Activated B cell treated with CpG ODN at 0.5 μM for 24 hours (primary cell): ENCODE measurements around the gene NRP2. TPM values are rescaled to one million over a fixed set of nuclear protein-coding genes. Genes with fewer than 3 reads are reported as not detected.
A peak's percentile ranks its signal among the peaks of the same experiment; 100 is the strongest.

ENCODE experiments used
- ATAC-seq: fragments of 200-7000 bp; cut with Tn5 transposase; one replicate; pipeline ENCODE4 v1.10.0; 2021; ENCODE audit warnings: low read depth, mild to moderate bottlenecking, moderate library complexity
- CTCF ChIA-PET: fragments of 350-600 bp; sonication (Branson Sonifier 250); formaldehyde crosslinking; loops from one replicate; lab custom pipeline; 2021; ENCODE audit warnings: antibody characterized with exemption; lab: Charles Lee
- POLR2A ChIA-PET: fragments of 350-600 bp; sonication (Branson Sonifier 250); formaldehyde crosslinking; loops from one replicate; lab custom pipeline; 2021; ENCODE audit warnings: antibody characterized with exemption; lab: Charles Lee
- DNase-seq: peaks from one replicate; pipeline ENCODE4 v3.0.0; 2022
- H3K27ac Mint-ChIP-seq: one replicate; pipeline ENCODE4 v1.8.0; 2020; ENCODE audit warnings: mixed read lengths
- H3K27me3 Mint-ChIP-seq: one replicate; pipeline ENCODE4 v1.8.0; 2021; ENCODE audit warnings: mixed read lengths
- H3K36me3 Mint-ChIP-seq: one replicate; pipeline ENCODE4 v1.8.0; 2021; ENCODE audit warnings: low read depth, mixed read lengths
- H3K4me1 Mint-ChIP-seq: one replicate; pipeline ENCODE4 v1.8.0; 2021; ENCODE audit warnings: mixed read lengths
- H3K4me3 Mint-ChIP-seq: one replicate; pipeline ENCODE4 v1.8.0; 2020; ENCODE audit warnings: mild to moderate bottlenecking, mixed read lengths
- H3K9me3 Mint-ChIP-seq: one replicate; pipeline ENCODE4 v1.8.0; 2020; ENCODE audit warnings: mixed read lengths
- intact Hi-C: fragments of 100-400 bp; cut with micrococcal nuclease; formaldehyde crosslinking; loops from one replicate; pipeline ENCODE4 v1.15.1; 2024
- total RNA-seq: library from RNA; stranded (reverse); gene quantifications from 2 replicates; pipeline ENCODE4 v1.2.3, GENCODE V29; 2022
- TF ChIP-seq, protein P1 (sequence below): fragments of 200-600 bp; IDR thresholded peaks from one replicate; pipeline ENCODE4 v1.8.0; 2022; ENCODE audit warnings: antibody characterized with exemption, mild to moderate bottlenecking

NRP2 gene
- total RNA-seq, 1 donor from 2014 or later, result 10.2 TPM

DNA sequence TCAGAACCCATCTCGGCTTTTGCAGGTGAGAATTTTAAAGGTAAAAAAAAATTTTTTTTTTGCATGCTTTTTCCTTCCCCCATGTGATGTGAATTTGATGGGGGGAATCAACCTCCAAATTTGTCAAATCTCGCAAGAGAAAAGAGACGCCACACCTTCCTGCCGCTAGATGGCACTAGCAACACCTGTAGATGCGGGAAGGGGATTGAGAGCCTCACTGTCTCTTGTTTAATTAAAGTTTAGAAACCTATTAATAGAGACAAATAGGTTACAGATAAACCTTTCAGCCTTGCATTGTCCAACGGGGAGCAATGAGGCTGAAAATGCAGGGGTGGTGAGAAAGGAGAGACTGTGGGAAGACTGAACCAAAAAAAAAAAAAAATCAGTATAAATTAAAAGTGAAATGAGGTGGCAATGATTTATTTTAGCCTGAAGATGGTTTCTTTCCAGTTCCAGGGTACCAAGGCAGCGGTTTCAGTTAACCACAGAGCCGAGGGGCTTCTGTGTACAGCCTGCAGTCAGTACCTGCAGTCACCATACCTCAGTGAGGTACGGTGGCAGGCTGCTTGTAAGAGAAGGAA lies 84.6 kb downstream of the NRP2 start:
- peaks cover 20% of the 10 kb centered on the region for H3K27me3 Mint-ChIP-seq
- intact Hi-C loops, result loop anchor here (1.0 to 5.0 kb wide), 6 partner anchors 58 to 1440 kb away; partner anchors contain the start of gene NRP2
- ChIA-PET POLR2A (no interaction called here), CTCF (no interaction called here)
- H3K27ac Mint-ChIP-seq, result no peak overlapping the region
- TF ChIP-seq, protein P1, sequence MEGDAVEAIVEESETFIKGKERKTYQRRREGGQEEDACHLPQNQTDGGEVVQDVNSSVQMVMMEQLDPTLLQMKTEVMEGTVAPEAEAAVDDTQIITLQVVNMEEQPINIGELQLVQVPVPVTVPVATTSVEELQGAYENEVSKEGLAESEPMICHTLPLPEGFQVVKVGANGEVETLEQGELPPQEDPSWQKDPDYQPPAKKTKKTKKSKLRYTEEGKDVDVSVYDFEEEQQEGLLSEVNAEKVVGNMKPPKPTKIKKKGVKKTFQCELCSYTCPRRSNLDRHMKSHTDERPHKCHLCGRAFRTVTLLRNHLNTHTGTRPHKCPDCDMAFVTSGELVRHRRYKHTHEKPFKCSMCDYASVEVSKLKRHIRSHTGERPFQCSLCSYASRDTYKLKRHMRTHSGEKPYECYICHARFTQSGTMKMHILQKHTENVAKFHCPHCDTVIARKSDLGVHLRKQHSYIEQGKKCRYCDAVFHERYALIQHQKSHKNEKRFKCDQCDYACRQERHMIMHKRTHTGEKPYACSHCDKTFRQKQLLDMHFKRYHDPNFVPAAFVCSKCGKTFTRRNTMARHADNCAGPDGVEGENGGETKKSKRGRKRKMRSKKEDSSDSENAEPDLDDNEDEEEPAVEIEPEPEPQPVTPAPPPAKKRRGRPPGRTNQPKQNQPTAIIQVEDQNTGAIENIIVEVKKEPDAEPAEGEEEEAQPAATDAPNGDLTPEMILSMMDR, result peak; percentile 62
- no peak for DNase-seq
- no peaks in the 10 kb centered on the region for H3K36me3 Mint-ChIP-seq
- no peaks in the 10 kb centered on the region for H3K9me3 Mint-ChIP-seq
- H3K4me3 Mint-ChIP-seq, result no peak overlapping the region
- H3K4me1 Mint-ChIP-seq, result peaks cover 4% of the 10 kb centered on the region
- ATAC-seq, result no peak

DNA sequence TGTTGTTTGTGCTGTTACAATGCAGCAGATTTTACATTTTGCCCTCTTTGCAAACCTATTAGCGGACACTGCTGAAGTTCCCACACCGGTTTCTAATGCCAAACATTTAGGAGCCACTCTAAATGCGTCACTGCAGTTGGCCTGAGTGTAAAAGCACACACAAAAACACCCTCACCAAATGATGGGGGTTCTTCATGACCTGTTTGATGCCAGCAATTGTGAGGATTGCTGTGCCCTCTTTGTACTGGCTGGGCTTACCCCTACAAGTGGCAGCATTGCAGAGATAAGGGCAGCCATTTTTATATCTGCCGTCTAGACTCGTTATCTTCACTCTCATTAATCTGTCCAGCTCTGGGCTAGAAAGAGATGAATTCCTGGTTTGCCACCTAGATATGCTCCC lies 85.3 kb downstream of the NRP2 start:
- no peaks in the 10 kb centered on the region for H3K9me3 Mint-ChIP-seq
- no peak overlapping the region for H3K4me3 Mint-ChIP-seq
- ATAC-seq, result no peak
- H3K36me3 Mint-ChIP-seq, result no peaks in the 10 kb centered on the region
- H3K4me1 Mint-ChIP-seq, result peaks cover 4% of the 10 kb centered on the region
- POLR2A ChIA-PET, result no interaction called here
- TF ChIP-seq, protein P1, result no peak
- intact Hi-C loops, result loop anchor here (1.0 to 5.0 kb wide), 4 partner anchors 58 to 1440 kb away; partner anchors contain the start of gene NRP2
- CTCF ChIA-PET, result interaction anchor here (0.7 kb wide), 1 partner anchor 1441 kb away, joined by 3 read pairs; no protein-coding TSS in a partner anchor
- no peak for DNase-seq
- H3K27me3 Mint-ChIP-seq, result peaks cover 23% of the 10 kb centered on the region
- H3K27ac Mint-ChIP-seq, result no peak overlapping the region

DNA sequence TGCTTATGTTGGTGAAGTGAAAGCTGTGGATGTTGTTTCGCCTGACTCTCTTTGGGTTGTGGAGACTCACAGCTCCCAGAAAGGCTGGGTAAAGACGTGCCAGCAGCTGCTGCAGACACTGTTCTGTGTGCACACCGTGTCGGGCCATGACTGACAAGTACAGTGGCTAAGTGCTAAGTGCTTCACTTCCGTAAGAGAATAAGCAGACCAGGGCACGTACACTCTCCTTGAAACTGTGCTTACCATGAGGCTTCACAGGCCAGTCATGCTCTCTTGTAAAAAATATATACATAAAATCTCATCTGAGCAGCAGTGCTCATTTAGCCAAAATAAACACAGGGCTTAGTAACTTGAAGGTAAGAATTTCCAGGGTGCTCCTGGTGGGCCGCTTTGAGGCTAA lies 86.0 kb downstream of the NRP2 start:
- no peak for DNase-seq
- no peak for ATAC-seq
- H3K4me3 Mint-ChIP-seq, result no peak overlapping the region
- H3K36me3 Mint-ChIP-seq, result no peaks in the 10 kb centered on the region
- TF ChIP-seq, protein P1, result no peak
- peaks cover 23% of the 10 kb centered on the region for H3K27me3 Mint-ChIP-seq
- CTCF ChIA-PET, result interaction anchor here (0.7 kb wide), 1 partner anchor 1441 kb away, joined by 3 read pairs; no protein-coding TSS in a partner anchor
- no peak overlapping the region for H3K27ac Mint-ChIP-seq
- no peaks in the 10 kb centered on the region for H3K9me3 Mint-ChIP-seq
- intact Hi-C loops, result loop anchor here (5.0 kb wide), 2 partner anchors 119 to 1441 kb away; no protein-coding TSS in a partner anchor
- H3K4me1 Mint-ChIP-seq, result peaks cover 4% of the 10 kb centered on the region
- POLR2A ChIA-PET, result no interaction called here

- H3K27me3 Mint-ChIP-seq, result peaks cover 23% of the 10 kb centered on the region
- no peak overlapping the region for H3K27ac Mint-ChIP-seq
- intact Hi-C loops, result loop anchor here (5.0 kb wide), 2 partner anchors 118 to 1442 kb away; no protein-coding TSS in a partner anchor
- no peak overlapping the region for H3K4me3 Mint-ChIP-seq
- no peaks in the 10 kb centered on the region for H3K36me3 Mint-ChIP-seq
- peaks cover 4% of the 10 kb centered on the region for H3K4me1 Mint-ChIP-seq
- ChIA-PET CTCF (no interaction called here), POLR2A (no interaction called here)
- DNase-seq (no peak), ATAC-seq (no peak)
- H3K9me3 Mint-ChIP-seq, result no peaks in the 10 kb centered on the region
- TF ChIP-seq, protein P1, result no peak
Measured at GRCh38 chr2:205768815-205769494, 86.7 kb downstream of the NRP2 start.

DNA sequence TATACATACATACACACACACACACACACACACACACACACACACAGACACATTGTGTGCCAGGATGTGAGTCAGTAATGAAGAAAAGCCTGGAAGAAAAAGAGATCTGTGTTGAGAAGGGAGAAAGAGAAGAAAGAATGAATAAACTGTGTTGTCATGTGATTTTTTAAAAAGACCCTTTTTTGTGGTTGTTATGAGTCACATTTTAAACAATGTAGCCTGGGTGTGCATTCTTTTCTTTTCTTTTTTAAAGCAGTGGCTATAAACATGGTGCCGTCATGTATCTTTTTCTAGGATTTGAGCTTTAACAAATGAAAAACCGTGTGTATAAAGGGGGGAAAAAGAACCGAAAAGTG lies 87.2 kb downstream of the NRP2 start:
- peaks cover 23% of the 10 kb centered on the region for H3K27me3 Mint-ChIP-seq
- H3K4me1 Mint-ChIP-seq, result peaks cover 4% of the 10 kb centered on the region
- POLR2A ChIA-PET, result no interaction called here
- H3K9me3 Mint-ChIP-seq, result no peaks in the 10 kb centered on the region
- intact Hi-C loops, result loop anchor here (5.0 kb wide), 2 partner anchors 118 to 1442 kb away; no protein-coding TSS in a partner anchor
- DNase-seq (no peak), ATAC-seq (no peak)
- TF ChIP-seq, protein P1, result no peak
- H3K36me3 Mint-ChIP-seq, result no peaks in the 10 kb centered on the region
- H3K4me3 Mint-ChIP-seq, result no peak overlapping the region
- CTCF ChIA-PET, result interaction anchor here (0.7 kb wide), 1 partner anchor 28 kb away, joined by 3 read pairs; no protein-coding TSS in a partner anchor
- H3K27ac Mint-ChIP-seq, result no peak overlapping the region
